HepG2 (cell line): ENCODE measurements around the gene HPD.

ENCODE experiments used
- FIP1L1 ChIP-seq: fragments of 200-400 bp; formaldehyde crosslinking; IDR thresholded peaks from 2 replicates; pipeline ENCODE4 v1.6.1; 2018; ENCODE audit warnings: low read depth, mild to moderate bottlenecking, low read length, moderate library complexity, borderline replicate concordance; ENCODE audit not compliant: insufficient read depth
- PHF5A ChIP-seq: IDR thresholded peaks from one replicate; pipeline ENCODE4 v1.6.1; 2018; ENCODE audit warnings: low read depth, missing genetic modification reagents; ENCODE audit not compliant: unreplicated experiment
- POLR2AphosphoS5 ChIP-seq: IDR thresholded peaks from 2 replicates; pipeline ENCODE4 v1.6.1; 2012; ENCODE audit warnings: low read depth, low read length
- RXRA ChIP-seq: sonication (generic); formaldehyde crosslinking; IDR thresholded peaks from 2 replicates; pipeline ENCODE4 v1.5.1; 2020; ENCODE audit warnings: missing genetic modification reagents
- TBL1XR1 ChIP-seq: fragments of 150-350 bp; IDR thresholded peaks from 2 replicates; pipeline ENCODE4 v1.6.1; 2014; ENCODE audit warnings: borderline replicate concordance, low read length; ENCODE audit not compliant: partially characterized antibody
- YY1 ChIP-seq: IDR thresholded peaks from 2 replicates; pipeline ENCODE4 v1.6.1; 2011; ENCODE audit warnings: low read length, low read depth, moderate library complexity, mild to moderate bottlenecking; ENCODE audit not compliant: insufficient read depth, insufficient replicate concordance
- ZFX ChIP-seq: sonication (generic); formaldehyde crosslinking; IDR thresholded peaks from 2 replicates; pipeline ENCODE4 v1.4.0; 2020; ENCODE audit warnings: mild to moderate bottlenecking, low read depth, missing genetic modification reagents, moderate library complexity
- ZNF556 ChIP-seq: sonication (generic); formaldehyde crosslinking; IDR thresholded peaks from 2 replicates; pipeline ENCODE4 v1.4.0; 2020; ENCODE audit warnings: mild to moderate bottlenecking, missing genetic modification reagents, borderline replicate concordance
- TF ChIP-seq, protein P1 (sequence below): sonication (generic); formaldehyde crosslinking; IDR thresholded peaks from 2 replicates; pipeline ENCODE4 v1.5.0; 2020; ENCODE audit warnings: mild to moderate bottlenecking, missing genetic modification reagents, moderate library complexity
- TF ChIP-seq, protein P2 (sequence below): sonication (generic); formaldehyde crosslinking; IDR thresholded peaks from 2 replicates; pipeline ENCODE4 v1.4.0; 2020; ENCODE audit warnings: missing genetic modification reagents, mild to moderate bottlenecking, borderline replicate concordance
- TF ChIP-seq, protein P3 (sequence below): sonication (generic); formaldehyde crosslinking; IDR thresholded peaks from 2 replicates; pipeline ENCODE4 v1.4.0; 2020; ENCODE audit warnings: missing genetic modification reagents

DNA sequence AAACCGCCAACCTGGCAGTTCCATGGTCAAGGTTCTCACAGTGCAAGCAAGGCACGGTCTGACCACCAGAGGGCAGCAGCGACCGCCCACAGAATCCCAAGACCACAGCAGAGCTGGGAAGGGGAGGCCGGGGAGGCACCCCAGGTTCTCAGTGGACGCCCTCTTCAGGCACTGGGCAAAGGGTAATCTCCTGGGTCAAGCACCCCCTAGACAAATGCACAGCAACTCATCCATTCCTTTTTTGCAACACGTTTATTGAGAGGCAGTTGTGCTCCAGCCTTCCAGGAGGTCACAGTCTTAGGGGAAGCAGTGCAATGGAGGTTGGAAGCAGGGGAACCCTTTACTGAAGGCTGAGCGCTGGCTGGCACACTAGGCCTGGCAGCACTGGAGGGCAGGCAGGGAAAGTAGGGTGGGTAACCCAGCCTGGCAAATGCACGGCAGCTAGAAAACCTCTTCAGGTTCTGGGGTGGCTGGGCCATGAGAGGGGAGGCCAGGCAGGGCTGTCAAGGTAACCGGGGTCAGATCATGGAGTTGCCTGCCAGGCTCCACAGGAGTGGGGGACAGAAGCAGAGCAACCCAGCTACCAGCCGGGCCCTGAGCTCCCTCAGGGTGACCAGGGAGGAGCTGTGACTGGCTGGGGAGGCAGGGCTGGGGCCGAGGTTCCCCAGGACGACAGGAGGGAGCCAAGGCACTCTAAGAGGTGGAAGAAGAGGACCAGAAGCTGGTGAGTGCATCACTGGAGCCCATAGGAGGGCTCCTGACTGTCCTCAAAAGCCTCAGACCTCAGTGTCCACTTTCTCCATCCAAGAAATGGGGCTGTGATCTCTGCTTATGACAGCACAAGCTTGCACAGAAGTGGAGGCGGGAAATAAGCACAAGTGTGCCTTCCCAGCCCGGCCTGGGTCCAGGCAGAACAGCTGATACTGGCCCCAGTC is 63.4 kb downstream of the HPD start:
- TF ChIP-seq PHF5A (no peak), TBL1XR1 (no peak), ZNF556 (CRISPR knock-in tag) (0 out of 2 replicates have a peak, but pooled peaks have one; percentile 15), YY1 (peak; percentile 53), POLR2AphosphoS5 (peak; percentile 58), FIP1L1 (no peak), RXRA (CRISPR knock-in tag) (0 out of 2 replicates have a peak, but pooled peaks have one; percentile 48), ZFX (CRISPR knock-in tag) (no peak)
- TF ChIP-seq, protein P1, sequence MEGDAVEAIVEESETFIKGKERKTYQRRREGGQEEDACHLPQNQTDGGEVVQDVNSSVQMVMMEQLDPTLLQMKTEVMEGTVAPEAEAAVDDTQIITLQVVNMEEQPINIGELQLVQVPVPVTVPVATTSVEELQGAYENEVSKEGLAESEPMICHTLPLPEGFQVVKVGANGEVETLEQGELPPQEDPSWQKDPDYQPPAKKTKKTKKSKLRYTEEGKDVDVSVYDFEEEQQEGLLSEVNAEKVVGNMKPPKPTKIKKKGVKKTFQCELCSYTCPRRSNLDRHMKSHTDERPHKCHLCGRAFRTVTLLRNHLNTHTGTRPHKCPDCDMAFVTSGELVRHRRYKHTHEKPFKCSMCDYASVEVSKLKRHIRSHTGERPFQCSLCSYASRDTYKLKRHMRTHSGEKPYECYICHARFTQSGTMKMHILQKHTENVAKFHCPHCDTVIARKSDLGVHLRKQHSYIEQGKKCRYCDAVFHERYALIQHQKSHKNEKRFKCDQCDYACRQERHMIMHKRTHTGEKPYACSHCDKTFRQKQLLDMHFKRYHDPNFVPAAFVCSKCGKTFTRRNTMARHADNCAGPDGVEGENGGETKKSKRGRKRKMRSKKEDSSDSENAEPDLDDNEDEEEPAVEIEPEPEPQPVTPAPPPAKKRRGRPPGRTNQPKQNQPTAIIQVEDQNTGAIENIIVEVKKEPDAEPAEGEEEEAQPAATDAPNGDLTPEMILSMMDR (CRISPR knock-in tag) = peak; percentile 97
- TF ChIP-seq, protein P2, sequence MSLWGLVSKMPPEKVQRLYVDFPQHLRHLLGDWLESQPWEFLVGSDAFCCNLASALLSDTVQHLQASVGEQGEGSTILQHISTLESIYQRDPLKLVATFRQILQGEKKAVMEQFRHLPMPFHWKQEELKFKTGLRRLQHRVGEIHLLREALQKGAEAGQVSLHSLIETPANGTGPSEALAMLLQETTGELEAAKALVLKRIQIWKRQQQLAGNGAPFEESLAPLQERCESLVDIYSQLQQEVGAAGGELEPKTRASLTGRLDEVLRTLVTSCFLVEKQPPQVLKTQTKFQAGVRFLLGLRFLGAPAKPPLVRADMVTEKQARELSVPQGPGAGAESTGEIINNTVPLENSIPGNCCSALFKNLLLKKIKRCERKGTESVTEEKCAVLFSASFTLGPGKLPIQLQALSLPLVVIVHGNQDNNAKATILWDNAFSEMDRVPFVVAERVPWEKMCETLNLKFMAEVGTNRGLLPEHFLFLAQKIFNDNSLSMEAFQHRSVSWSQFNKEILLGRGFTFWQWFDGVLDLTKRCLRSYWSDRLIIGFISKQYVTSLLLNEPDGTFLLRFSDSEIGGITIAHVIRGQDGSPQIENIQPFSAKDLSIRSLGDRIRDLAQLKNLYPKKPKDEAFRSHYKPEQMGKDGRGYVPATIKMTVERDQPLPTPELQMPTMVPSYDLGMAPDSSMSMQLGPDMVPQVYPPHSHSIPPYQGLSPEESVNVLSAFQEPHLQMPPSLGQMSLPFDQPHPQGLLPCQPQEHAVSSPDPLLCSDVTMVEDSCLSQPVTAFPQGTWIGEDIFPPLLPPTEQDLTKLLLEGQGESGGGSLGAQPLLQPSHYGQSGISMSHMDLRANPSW = no peak
- TF ChIP-seq, protein P3, sequence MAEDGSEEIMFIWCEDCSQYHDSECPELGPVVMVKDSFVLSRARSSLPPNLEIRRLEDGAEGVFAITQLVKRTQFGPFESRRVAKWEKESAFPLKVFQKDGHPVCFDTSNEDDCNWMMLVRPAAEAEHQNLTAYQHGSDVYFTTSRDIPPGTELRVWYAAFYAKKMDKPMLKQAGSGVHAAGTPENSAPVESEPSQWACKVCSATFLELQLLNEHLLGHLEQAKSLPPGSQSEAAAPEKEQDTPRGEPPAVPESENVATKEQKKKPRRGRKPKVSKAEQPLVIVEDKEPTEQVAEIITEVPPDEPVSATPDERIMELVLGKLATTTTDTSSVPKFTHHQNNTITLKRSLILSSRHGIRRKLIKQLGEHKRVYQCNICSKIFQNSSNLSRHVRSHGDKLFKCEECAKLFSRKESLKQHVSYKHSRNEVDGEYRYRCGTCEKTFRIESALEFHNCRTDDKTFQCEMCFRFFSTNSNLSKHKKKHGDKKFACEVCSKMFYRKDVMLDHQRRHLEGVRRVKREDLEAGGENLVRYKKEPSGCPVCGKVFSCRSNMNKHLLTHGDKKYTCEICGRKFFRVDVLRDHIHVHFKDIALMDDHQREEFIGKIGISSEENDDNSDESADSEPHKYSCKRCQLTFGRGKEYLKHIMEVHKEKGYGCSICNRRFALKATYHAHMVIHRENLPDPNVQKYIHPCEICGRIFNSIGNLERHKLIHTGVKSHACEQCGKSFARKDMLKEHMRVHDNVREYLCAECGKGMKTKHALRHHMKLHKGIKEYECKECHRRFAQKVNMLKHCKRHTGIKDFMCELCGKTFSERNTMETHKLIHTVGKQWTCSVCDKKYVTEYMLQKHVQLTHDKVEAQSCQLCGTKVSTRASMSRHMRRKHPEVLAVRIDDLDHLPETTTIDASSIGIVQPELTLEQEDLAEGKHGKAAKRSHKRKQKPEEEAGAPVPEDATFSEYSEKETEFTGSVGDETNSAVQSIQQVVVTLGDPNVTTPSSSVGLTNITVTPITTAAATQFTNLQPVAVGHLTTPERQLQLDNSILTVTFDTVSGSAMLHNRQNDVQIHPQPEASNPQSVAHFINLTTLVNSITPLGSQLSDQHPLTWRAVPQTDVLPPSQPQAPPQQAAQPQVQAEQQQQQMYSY = no peak
